SK-N-SH (cell line): ENCODE results near the gene HHATL.

Experiments used
- EP300 ChIP-seq, 2 experiments: IDR thresholded peaks; 2 replicates each; pipeline versions ENCODE4 v1.4.0 to v1.6.1; 2012; ENCODE audit warnings: borderline replicate concordance in 1 of 2, low read depth in 1 of 2, low read length in 1 of 2
- EZH2phosphoT487 ChIP-seq: fragments of 200-600 bp; sonication (generic); IDR thresholded peaks from 2 replicates; pipeline ENCODE4 v1.6.1; 2017; ENCODE audit warnings: low read depth, mixed run types, mild to moderate bottlenecking, antibody characterized with exemption, moderate library complexity, borderline replicate concordance
- GABPA ChIP-seq: IDR thresholded peaks from 2 replicates; pipeline ENCODE4 v1.4.0; 2012; ENCODE audit warnings: low read depth, mild to moderate bottlenecking
- JUND ChIP-seq: IDR thresholded peaks from 2 replicates; pipeline ENCODE4 v1.4.0; 2012
- MXI1 ChIP-seq: IDR thresholded peaks from 2 replicates; pipeline ENCODE4 v1.6.1; 2012; ENCODE audit warnings: mild to moderate bottlenecking, low read depth, low read length, improper control_type of control experiment
- POLR2AphosphoS5 ChIP-seq: IDR thresholded peaks from 2 replicates; pipeline ENCODE4 v1.6.1; 2012; ENCODE audit warnings: low read depth, low read length
- RAD21 ChIP-seq: IDR thresholded peaks from 2 replicates; pipeline ENCODE4 v1.6.1; 2012; ENCODE audit warnings: mild to moderate bottlenecking, low read length
- RFX5 ChIP-seq: IDR thresholded peaks from 2 replicates; pipeline ENCODE4 v1.6.1; 2012; ENCODE audit warnings: mild to moderate bottlenecking, improper control_type of control experiment, low read length
- RXRA ChIP-seq: IDR thresholded peaks from 2 replicates; pipeline ENCODE4 v1.4.0; 2012; ENCODE audit warnings: low read depth, mild to moderate bottlenecking, borderline replicate concordance
- TCF12 ChIP-seq: IDR thresholded peaks from 2 replicates; pipeline ENCODE4 v1.4.0; 2012
- YY1 ChIP-seq: IDR thresholded peaks from 2 replicates; pipeline ENCODE4 v1.4.0; 2012; ENCODE audit warnings: low read depth, mild to moderate bottlenecking
- TF ChIP-seq, protein P1 (sequence below): fragments of 200-600 bp; sonication (generic); IDR thresholded peaks from 2 replicates; pipeline ENCODE4 v1.6.1; 2017; ENCODE audit warnings: antibody characterized with exemption, mild to moderate bottlenecking, moderate library complexity
- TF ChIP-seq, protein P2 (sequence below): IDR thresholded peaks from 2 replicates; pipeline ENCODE4 v1.6.1; 2012; ENCODE audit warnings: mild to moderate bottlenecking, low read depth, low read length, moderate library complexity
- TF ChIP-seq, protein P3 (sequence below): fragments of 150-350 bp; IDR thresholded peaks from 2 replicates; pipeline ENCODE4 v1.6.1; 2017; ENCODE audit warnings: antibody characterized with exemption, low read length, low read depth, borderline replicate concordance

DNA sequence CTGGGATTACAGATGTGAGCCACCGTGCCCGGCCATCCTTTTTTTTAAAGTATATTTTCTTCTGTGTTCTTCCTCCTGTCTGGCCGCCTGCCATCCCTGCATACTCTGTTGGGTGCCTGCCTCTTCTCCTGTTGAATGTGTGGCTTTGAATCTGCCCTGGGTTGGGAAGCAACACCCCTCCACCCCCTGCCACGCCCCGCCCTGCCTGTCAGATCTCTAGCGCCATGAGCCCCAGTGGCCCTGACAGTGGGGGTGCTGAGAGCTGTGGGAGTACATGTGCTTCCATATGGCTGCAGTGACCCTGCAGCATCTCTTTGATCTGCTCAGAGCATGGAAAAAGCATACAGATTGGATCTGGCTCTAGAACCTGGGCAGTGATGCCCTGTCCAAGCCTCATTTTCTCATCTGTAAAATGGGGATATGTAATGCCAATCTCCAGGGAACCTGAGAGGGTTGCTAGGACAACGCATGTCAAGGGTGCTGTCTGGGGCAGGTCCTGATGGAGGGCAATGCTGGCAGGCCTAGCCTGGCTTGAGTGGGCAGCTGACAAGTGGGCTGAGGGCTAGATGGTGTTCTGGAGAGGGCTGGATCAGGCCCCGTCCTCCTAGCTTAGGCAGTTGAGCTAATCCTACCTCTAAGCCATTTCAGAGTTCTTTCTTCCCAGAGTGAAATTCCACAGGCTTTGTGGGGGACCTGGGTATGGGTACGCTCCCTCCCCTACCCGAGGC lies 46.6 kb upstream of the HHATL start:
- TF ChIP-seq, protein P1, sequence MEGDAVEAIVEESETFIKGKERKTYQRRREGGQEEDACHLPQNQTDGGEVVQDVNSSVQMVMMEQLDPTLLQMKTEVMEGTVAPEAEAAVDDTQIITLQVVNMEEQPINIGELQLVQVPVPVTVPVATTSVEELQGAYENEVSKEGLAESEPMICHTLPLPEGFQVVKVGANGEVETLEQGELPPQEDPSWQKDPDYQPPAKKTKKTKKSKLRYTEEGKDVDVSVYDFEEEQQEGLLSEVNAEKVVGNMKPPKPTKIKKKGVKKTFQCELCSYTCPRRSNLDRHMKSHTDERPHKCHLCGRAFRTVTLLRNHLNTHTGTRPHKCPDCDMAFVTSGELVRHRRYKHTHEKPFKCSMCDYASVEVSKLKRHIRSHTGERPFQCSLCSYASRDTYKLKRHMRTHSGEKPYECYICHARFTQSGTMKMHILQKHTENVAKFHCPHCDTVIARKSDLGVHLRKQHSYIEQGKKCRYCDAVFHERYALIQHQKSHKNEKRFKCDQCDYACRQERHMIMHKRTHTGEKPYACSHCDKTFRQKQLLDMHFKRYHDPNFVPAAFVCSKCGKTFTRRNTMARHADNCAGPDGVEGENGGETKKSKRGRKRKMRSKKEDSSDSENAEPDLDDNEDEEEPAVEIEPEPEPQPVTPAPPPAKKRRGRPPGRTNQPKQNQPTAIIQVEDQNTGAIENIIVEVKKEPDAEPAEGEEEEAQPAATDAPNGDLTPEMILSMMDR, result no peak
- TF ChIP-seq MXI1, result no peak
- no peak for TF ChIP-seq GABPA
- no peak for TF ChIP-seq RFX5
- TF ChIP-seq JUND, result no peak
- TF ChIP-seq EZH2phosphoT487, result no peak
- TF ChIP-seq RAD21, result no peak
- TF ChIP-seq EP300 (IDR thresholded peaks at IDR 0.05; ENCODE audit: borderline replicate concordance in 1 of 2, low read depth in 1 of 2, low read length in 1 of 2), result no peak
- TF ChIP-seq RXRA, result no peak
- no peak for TF ChIP-seq TCF12
- no peak for TF ChIP-seq POLR2AphosphoS5
- TF ChIP-seq, protein P2, sequence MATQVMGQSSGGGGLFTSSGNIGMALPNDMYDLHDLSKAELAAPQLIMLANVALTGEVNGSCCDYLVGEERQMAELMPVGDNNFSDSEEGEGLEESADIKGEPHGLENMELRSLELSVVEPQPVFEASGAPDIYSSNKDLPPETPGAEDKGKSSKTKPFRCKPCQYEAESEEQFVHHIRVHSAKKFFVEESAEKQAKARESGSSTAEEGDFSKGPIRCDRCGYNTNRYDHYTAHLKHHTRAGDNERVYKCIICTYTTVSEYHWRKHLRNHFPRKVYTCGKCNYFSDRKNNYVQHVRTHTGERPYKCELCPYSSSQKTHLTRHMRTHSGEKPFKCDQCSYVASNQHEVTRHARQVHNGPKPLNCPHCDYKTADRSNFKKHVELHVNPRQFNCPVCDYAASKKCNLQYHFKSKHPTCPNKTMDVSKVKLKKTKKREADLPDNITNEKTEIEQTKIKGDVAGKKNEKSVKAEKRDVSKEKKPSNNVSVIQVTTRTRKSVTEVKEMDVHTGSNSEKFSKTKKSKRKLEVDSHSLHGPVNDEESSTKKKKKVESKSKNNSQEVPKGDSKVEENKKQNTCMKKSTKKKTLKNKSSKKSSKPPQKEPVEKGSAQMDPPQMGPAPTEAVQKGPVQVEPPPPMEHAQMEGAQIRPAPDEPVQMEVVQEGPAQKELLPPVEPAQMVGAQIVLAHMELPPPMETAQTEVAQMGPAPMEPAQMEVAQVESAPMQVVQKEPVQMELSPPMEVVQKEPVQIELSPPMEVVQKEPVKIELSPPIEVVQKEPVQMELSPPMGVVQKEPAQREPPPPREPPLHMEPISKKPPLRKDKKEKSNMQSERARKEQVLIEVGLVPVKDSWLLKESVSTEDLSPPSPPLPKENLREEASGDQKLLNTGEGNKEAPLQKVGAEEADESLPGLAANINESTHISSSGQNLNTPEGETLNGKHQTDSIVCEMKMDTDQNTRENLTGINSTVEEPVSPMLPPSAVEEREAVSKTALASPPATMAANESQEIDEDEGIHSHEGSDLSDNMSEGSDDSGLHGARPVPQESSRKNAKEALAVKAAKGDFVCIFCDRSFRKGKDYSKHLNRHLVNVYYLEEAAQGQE, result no peak
- TF ChIP-seq, protein P3, sequence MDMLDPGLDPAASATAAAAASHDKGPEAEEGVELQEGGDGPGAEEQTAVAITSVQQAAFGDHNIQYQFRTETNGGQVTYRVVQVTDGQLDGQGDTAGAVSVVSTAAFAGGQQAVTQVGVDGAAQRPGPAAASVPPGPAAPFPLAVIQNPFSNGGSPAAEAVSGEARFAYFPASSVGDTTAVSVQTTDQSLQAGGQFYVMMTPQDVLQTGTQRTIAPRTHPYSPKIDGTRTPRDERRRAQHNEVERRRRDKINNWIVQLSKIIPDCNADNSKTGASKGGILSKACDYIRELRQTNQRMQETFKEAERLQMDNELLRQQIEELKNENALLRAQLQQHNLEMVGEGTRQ, result no peak
- TF ChIP-seq YY1, result no peak
